Activated effector memory CD4-positive, alpha-beta T cell treated with Interleukin-2 at 50 U/mL for 16 hours (primary cell): Measurements from ENCODE around the gene HTR1E.
"Not testable (repeated sequence)": the region's sequence is repeated elsewhere in the genome, so short reads cannot be mapped to it uniquely, and the experiment has no call there.

Experiments
- DNase-seq: peaks from one replicate; pipeline ENCODE4 v3.0.0-alpha.2; 2020

Gene HTR1E

DNA sequence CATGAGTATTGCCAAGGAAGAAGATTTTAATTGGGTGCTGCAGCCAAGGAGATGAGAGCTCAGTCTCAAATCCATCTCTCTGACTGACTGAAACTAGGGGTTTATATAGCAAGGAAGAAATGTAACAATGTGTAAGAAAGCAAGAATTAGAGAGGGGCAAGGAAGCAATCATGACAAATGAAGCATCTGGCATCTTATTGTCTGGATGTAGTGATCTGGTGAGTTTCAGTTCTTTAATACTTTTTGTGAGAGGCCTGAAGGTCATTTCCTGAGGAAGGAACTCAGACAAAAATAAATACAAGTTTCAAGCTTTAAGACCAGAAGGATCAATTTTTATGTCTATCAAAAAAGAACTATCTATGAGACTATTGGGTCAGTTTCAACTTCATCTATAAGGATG, 64.2 kb downstream of the HTR1E start:
- no peak for DNase-seq

- DNase-seq, result not testable (repeated sequence)
Observed at GRCh38 chr6:87002391-87002790, 65.1 kb downstream of the HTR1E start.

- DNase-seq, result not testable (repeated sequence)
Observed at GRCh38 chr6:87006541-87006940, 69.2 kb downstream of the HTR1E start.

- not testable (repeated sequence) for DNase-seq
Observed at GRCh38 chr6:87009581-87009980, 72.3 kb downstream of the HTR1E start.

DNA sequence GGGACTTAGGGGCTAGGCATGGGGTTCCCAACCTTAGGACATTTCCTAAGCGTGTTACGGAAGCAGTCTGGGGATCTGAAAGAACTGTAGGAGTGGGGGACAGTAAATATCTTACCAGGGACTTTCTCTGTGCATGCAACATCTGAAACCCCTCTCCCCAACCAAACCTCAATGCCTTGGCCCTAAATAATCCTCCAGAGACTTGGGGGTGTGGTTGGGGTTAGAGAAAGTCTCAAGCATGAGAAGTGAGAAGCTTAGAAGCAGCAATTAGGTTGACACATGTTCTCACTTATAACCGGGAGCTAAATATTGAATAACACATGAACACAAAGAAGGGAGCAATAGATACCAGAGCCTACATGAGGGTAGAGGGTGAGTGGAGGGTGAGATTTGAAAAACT, 74.7 kb downstream of the HTR1E start:
- DNase-seq, result no peak

DNA sequence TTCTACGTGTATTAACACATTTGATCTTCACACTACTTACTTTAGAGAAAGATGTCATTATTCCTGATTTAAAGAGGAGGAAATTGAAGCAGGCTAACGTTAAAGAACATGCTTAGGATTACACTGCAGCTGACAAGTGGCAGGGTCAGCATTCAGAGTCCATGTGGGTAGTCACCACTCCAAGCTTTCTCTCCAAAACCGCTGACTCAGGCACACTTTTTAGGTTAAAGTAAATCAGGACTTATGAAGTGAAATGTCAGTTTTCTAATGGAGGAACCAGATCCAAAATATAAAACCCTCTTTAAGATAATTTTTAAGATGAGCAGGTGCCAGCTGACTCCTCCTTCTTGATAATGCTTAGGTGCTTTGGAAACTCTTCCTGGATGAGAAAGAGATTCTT, 75.4 kb downstream of the HTR1E start:
- DNase-seq, result no peak

GRCh38 chr6:87016772-87017171, 79.4 kb downstream of the HTR1E start:
- DNase-seq, result no peak

- no peak for DNase-seq
Observed at GRCh38 chr6:87027021-87027420, 89.7 kb downstream of the HTR1E start.

DNA sequence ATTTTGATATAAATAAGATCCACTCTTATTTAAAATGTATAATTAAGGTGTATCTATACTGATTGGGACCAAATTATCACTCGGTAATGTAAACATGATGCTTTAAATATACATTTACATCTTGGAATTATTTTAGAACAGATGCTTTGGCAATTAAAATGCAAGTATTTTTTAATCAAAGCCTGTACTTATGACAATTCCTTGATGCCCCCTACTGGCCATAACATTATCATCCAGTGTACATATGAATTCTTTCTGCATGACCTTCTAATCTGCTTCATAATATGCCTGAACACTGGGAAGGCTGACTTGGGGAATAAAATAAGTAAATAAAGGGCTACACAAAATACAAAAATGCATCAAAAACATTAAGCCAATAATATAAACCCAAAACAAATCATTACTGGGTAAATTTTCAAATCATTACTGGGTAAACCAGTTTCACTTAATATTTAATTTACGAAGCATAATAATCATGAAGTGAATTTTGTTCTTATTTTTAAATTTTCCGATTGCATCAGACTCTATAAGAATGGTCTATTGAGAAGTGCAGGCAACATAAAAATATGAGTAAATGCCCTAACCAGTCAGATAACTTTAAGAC, 92.5 kb downstream of the HTR1E start:
- DNase-seq, result no peak

- no peak for DNase-seq
Observed at GRCh38 chr6:87040729-87041128, 103.4 kb downstream of the HTR1E start.

DNA sequence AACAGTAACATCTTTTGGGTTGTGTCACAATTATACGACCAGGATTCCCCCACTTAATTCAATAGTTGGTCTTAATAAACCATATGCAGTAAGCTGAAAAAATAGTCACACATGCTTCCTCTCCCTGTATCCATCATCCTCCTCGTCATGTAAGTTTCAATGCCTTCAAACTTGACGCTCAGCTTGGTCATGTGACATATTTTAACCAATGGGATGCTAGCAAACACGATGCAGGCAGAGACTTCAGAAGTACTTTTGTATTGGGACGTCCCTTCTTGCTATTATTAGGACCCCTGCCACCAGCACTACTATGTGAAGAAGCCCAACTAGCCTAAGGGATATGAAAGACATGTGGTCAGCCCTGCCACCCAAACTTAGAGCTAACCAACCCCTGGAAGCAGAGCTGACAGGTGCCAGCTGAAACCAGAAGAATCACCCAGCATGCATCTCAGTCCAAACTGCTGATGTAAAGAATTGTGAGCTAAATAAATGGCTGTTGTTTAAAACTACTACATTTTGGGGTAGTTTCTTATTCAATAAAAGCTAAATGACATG, 108.3 kb downstream of the HTR1E start:
- no peak for DNase-seq

DNA sequence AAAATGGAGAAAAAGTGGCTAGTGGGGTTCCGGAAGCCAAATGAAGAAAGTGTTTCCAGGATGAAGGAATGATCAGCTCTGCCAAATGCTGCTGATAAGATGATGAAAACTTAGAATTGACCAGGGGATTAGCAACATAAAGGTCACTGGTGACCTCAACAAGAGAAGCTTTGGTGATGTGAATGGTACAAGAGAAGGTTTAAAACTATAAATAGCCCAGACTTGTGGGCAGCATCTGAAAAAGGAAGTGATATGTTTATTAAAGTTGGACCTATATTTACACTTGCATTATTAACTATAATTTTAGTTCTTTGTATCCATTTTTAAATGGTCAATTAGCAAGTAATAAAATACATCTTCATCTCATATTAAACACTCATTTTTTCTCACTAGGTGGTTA, 112.5 kb downstream of the HTR1E start:
- no peak for DNase-seq

DNA sequence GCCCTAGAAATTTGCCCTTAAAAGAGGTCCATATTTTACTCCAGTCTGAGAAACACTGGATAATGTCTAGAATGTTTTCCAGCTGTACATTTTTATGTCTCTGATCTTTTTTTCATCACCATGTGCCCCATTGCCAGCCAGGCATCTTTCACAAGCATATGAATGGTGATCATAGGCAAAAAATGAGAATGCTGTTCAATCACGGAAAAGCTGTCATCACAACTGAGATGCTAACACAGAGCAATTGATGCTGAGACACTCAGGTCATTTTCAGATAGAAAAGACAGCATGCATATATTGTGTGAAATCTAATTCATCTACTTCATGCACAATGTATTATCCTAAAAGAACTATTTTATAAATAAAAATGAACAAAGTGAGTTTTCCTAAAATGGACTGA, 116.0 kb downstream of the HTR1E start:
- DNase-seq, result no peak

DNA sequence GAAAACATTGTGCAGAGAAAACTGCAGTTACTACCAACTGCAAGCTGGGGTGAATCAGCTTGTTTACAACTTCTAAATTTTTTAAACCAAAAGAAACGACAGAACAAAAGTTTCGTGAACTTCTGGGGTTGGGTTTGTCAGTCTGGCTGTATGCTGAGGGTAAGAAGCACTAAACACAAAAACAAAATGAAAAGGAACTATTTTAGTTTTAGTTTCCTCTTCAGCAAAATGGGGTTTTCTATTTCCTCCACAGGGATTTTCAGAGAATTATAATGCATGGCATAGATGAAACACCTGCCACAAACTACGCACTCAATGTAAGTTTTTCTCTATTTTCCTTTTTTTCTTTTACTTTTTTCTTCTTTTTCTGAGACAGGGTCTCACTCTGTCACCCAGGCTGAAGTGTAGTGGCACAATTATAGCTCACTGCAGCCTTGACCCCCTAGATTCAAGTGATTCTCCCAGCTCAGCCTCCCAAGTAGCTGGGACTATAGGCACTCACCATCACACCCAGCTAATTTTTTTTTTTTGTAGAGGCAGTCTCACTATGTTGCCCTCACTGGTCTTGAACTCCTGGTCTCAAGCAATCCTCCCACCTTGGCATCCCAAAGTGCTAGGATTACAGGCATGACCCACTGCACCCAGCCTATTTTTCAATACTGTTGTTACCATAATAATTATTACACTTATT, 117.0 kb downstream of the HTR1E start:
- no peak for DNase-seq

DNA sequence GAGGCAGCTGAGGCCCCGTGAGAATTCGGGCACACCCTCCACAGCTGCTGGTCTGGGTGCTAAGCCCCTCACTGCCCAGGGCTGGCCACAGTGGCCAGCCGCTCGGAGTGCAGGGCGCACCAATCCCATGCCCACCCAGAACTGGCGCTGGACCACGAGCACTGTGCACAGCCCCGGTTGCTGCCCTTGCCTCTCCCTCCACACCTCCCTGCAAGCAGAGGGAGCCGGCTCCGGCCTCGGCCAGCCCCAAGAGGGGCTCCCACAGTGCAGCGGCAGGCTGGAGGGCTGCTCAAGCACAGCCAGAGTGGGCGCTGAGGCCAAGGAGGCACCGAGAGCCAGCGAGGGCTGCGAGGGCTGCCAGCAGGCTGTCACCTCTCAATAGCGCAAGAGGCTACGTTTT, 122.6 kb downstream of the HTR1E start:
- DNase-seq, result no peak

DNA sequence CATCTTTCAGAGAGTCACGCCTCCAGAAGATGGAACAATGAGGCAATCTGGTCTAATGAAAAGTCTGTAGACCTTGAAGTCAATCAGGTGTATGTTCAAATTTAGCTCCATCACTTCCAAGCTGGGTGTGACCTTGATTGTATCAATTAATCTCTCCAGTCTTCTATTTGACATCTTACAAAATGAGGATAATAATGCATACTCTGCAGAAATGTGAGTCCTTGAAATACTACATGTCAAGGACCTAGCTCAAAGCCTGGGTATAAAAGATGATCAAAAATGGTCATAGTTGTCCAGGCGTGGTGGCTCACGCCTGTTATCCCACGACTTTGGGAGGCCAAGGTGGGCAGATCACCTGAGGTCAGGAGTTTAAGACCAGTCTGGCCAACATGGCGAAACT, 127.8 kb downstream of the HTR1E start:
- DNase-seq, result no peak
